ENCODE results near the gene THTPA.

GRCh38 chr14:23603103-23603502 lies 47.0 kb downstream of the THTPA start:
- TF ChIP-seq CTCF (IDR thresholded peaks at IDR 0.05; ENCODE audit: borderline replicate concordance, extremely low read depth, low read length, poor library complexity, severe bottlenecking): no peak
- TF ChIP-seq EZH2 (IDR thresholded peaks at IDR 0.05; ENCODE audit: borderline replicate concordance, low read depth, low read length, severe bottlenecking): no peak

Measured in DND-41 (cell line).